Stomach smooth muscle (tissue), 2 donors: ENCODE results near the gene OXCT2.

Experiments used
- H3K27ac ChIP-seq: one replicate; pipeline ENCODE4 v1.7.0; 2013; ENCODE audit warnings: mild to moderate bottlenecking, low read length, inconsistent platforms
- H3K27me3 ChIP-seq, 2 donors: one replicate each; pipeline ENCODE4 v1.7.0; 2013; ENCODE audit warnings: low read length in 2 of 2; ENCODE audit not compliant: insufficient read depth in 2 of 2, control insufficient read depth in 1 of 2
- H3K36me3 ChIP-seq, 2 donors: one replicate each; pipeline ENCODE4 v1.7.0; 2013; ENCODE audit warnings: low read length in 2 of 2; ENCODE audit not compliant: control insufficient read depth in 2 of 2, insufficient read depth in 2 of 2
- H3K4me1 ChIP-seq: one replicate; pipeline ENCODE4 v1.7.0; 2013; ENCODE audit warnings: low read length; ENCODE audit not compliant: control insufficient read depth, insufficient read depth
- H3K4me3 ChIP-seq, 2 donors: one replicate each; pipeline ENCODE4 v1.7.0; 2013; ENCODE audit warnings: low read length in 2 of 2
- H3K9ac ChIP-seq, 2 donors: one replicate each; pipeline ENCODE4 v1.7.0; 2013; ENCODE audit warnings: low read length in 2 of 2, mild to moderate bottlenecking in 1 of 2
- H3K9me3 ChIP-seq, 2 donors: one replicate each; pipeline ENCODE4 v1.7.0; 2013; ENCODE audit warnings: low read length in 2 of 2; ENCODE audit not compliant: control insufficient read depth in 2 of 2
- donor health status: healthy.
- donor health status: Pancreatic carcinoma.

Gene OXCT2

DNA sequence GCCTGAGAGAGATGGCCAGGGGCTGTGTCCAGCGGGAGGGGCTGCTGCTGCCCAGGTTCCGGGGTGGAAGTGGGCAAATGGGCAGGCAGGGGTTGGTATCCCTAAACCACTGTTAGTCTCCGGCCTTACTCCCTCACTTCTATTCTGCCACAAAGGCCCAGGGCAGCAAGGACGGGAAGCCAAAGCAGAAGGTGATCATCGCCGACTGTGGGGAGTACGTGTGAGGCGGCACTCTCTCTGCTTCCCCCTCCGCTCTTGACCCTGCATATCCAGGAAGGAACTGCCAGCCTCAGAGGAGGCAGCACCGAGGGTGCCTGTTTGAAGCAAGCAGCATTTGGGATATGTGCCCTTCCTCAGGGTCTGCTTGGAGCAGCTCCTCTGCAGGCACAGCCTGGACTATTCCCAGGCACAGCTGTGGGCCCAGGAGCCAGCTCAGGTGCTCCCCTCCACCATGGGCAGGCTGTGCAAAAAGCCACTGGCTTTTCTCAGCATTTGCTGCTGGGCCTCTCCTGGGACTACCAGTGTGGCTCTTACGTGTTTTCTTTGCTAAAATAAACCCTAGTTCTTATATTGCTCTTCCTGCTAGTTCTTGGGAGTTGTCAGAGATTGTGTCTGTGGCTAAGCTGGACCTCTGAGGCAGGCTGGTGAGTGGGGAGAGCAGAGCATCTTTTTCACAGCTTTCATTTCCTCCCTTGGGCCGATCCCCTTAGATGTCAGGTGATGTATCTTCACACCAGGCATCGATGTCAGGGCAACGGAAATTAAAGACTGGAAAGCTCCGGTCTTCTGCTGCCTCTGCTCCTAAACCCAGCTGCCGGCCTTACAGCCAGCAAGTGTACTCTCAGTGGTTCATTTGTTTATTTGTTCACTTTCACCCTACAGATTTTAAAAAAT lies 17.8 kb downstream of the OXCT2 start:
- no peaks in the 10 kb centered on the region for H3K27me3 ChIP-seq
- H3K4me3 ChIP-seq = no peak overlapping the region
- no peak overlapping the region for H3K27ac ChIP-seq
- H3K9ac ChIP-seq = no peak overlapping the region
- no peaks in the 10 kb centered on the region for H3K9me3 ChIP-seq
- H3K36me3 ChIP-seq = peaks cover 70 to 77% of the 10 kb centered on the region in 2 donors
- H3K4me1 ChIP-seq = no peaks in the 10 kb centered on the region

DNA sequence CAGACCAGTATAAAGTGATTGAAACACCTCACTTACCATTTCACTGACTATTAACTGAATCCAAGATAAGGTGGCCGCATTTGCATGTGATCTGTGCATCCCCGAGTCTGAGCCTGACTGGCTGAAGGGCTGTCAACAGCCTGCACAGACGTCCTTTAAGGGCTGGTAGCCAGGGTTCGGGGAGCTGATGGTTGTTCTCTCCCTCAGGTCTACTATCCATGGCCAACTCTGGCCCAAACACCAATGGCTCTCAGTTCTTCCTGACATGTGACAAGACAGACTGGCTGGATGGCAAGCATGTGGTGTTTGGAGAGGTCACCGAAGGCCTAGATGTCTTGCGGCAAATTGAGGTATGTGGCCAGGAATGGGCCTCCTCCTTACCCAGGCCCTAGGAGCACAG lies 18.4 kb downstream of the OXCT2 start:
- H3K4me3 ChIP-seq = no peak overlapping the region
- no peak overlapping the region for H3K27ac ChIP-seq
- H3K27me3 ChIP-seq = no peaks in the 10 kb centered on the region
- peaks cover 68 to 77% of the 10 kb centered on the region in 2 donors for H3K36me3 ChIP-seq
- H3K4me1 ChIP-seq = no peaks in the 10 kb centered on the region
- no peak overlapping the region for H3K9ac ChIP-seq
- no peaks in the 10 kb centered on the region for H3K9me3 ChIP-seq

DNA sequence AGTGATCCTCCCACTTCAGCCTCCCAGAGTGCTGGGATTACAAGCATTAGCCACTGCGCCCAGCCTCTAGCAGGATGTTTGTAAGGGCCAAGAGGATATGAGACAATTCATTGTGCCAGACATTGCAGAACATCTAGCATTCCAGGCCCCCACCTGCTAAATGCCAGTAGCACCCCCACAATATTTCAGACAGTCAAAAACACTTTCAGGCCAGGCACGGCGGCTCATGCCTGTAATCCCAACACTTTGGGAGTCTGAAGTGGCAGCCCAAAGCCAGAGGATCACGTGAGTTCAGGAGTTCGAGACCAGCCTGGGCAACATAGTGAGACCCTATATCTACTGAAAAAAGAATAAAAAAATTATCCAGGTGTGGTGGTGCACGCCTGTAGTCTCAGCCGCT lies 19.6 kb downstream of the OXCT2 start:
- Histone ChIP-seq H3K27me3 (no peaks in the 10 kb centered on the region), H3K9ac (no peak overlapping the region), H3K4me3 (no peak overlapping the region), H3K9me3 (no peaks in the 10 kb centered on the region), H3K27ac (no peak overlapping the region), H3K36me3 (peaks cover 69 to 76% of the 10 kb centered on the region in 2 donors), H3K4me1 (no peaks in the 10 kb centered on the region)

DNA sequence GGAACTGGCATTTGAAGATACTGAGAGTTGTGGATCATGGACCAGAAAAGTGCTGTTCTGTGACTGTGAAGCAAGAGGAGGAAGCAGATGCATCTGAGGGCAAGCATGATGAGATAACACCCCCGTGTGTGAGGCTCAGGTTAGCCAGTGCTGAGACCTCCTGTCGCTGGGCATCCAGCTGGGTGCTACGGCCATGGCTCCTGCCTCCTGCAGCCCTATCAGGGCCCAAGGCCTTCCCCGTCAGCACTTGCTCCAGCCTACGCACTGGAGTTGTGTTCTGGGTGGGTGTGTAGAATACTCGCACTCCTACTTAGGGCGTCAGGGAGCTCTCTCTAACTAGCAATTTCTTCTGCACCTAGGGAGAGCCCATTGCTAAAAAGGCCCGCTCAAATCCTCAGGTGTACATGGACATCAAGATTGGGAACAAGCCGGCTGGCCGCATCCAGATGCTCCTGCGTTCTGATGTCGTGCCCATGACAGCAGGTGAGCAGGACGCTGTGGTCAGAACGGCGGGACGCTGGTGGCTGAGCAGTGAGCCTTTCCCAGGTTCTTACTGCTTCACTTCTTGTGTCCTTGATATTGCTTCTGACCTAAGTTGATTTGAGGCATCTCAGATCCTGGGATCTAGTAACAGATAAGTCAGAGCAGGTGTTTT lies 26.0 kb downstream of the OXCT2 start:
- Histone ChIP-seq H3K36me3 (peaks cover 63 to 71% of the 10 kb centered on the region in 2 donors), H3K27ac (no peak overlapping the region), H3K27me3 (no peaks in the 10 kb centered on the region), H3K9ac (no peak overlapping the region), H3K9me3 (no peaks in the 10 kb centered on the region), H3K4me3 (no peak overlapping the region), H3K4me1 (no peaks in the 10 kb centered on the region)

DNA sequence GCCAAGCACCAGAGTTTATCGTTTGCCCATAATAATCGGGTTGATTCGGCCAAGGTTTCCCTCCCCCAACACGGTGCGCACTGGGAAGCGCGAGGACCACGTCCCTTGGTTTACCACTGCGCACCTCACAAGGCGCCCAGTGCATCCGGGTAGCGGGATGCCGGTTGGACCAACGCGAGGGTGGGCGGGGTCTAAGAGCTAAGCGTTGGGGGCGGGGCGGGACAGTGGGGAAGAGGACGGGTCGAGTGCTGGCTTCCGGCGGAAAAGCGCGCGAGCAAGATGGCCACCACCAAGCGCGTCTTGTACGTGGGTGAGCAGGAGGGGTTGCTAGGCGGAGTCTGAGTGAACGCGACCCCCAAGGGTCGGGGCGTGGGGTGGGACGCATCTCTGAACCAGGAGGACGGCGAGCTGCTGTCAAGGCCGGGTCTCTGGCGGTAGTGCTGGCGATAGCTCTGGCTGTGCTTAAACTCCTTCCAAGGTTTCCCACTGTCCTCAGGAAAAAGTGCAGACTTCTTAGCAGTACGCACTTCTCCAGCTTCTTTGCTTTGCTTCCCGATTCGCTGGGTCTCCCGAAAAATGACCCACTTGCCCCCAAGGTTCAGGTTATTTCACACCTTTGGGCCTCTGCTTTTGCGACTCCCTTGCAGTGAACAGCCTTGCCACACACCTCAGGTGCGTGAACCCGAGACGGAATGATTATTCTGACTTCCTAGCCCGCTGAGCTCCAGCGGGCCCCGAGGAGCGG lies 32.4 kb downstream of the OXCT2 start, which contains the start of gene PPIE:
Gene PPIE (plus strand): TSS at position 261 of the 745 bp plus-strand sequence. CDS start 19 bp downstream, at position 280.
- Histone ChIP-seq H3K27ac (peak within 1 kb of the TSS; percentile 53), H3K36me3 (peaks cover 23% of the 10 kb centered on the region in 2 donors), H3K9me3 (no peaks in the 10 kb centered on the region), H3K9ac (peak within 1 kb of the TSS; percentile 92 to 96), H3K4me1 (peaks cover 16% of the 10 kb centered on the region), H3K27me3 (no peaks in the 10 kb centered on the region), H3K4me3 (peak within 1 kb of the TSS; percentile 97 to 98)

DNA sequence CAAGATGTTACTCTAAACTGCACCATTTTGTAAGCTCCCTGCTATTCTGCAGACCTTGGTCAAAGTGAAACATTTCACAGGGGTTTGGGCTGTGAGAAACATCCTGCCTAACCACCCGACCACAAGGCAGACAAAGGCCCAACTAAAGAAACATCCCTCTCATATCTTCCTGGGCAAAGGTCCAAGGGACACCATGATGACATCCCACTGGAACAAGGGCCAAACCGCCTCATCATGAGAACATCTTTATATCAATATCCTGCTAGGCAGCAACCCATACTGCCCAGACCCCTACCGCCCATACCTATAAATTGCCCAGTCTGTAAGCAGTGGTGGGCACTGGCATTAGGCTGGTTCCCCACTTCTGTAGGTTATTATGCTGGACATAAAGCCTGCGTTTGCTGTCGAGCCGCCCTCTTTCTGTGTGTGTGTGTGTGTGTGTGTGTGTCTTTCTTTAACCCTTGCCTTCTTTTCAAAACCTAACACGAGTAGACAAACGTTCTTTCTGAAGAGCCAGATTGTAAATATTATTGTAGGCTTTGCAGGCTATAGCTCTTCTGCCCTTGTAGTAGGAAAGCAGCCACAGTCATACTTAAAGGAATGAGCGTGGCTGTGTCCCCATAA lies 33.5 kb downstream of the OXCT2 start:
- Histone ChIP-seq H3K9me3 (no peaks in the 10 kb centered on the region), H3K9ac (no peak overlapping the region)

DNA sequence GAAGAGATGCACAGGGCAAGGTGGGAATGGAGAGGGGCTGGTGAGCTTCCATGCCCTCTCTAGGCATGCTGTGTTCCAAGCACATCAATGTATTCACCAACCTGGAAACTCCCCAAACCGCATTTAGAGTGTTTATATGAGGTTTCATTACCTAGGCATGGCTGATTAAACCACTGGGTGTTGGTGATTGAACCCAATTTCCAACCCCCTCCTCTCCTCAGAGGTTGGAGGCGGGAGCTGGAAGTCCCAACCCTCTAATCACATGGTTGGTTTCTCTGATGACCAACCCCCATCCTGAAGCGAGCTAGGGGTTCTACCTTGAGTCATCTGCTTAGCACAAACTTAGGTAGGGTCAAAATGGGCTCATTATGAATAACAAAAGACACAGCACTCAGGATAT lies 35.4 kb downstream of the OXCT2 start:
- peaks cover 0 to 1% of the 10 kb centered on the region in 2 donors for H3K36me3 ChIP-seq

More for the DNA sequence above, 33.5 kb downstream of the OXCT2 start:
- Histone ChIP-seq H3K4me1 (peaks cover 26% of the 10 kb centered on the region), H3K27me3 (no peaks in the 10 kb centered on the region), H3K27ac (no peak overlapping the region), H3K36me3 (peaks cover 11 to 12% of the 10 kb centered on the region in 2 donors), H3K4me3 (no peak overlapping the region)

DNA sequence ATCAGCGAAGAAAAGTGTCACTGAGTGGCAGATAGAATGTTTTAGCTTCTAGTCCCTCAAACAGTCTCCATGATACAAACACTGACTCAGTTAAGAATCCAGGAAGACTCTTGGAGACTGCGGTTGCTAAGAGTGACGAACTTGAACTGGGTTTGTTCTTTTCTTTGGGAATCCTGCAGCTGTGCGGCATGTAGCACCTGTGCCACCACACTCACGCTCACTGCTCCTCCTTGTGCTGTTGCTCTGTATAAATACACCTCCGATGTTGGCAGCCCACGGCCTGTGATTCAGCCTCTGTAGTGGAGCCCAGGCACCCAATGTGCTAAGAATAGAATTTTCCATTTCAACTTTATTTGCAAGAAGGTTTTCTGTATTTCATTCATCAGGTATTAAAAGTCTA lies 38.0 kb downstream of the OXCT2 start:
- no peak overlapping the region for H3K27ac ChIP-seq
- H3K4me1 ChIP-seq = peaks cover 14% of the 10 kb centered on the region
- no peak overlapping the region for H3K9ac ChIP-seq

More for the DNA sequence above, 35.4 kb downstream of the OXCT2 start:
- H3K27ac ChIP-seq = no peak overlapping the region
- H3K9ac ChIP-seq = no peak overlapping the region
- no peaks in the 10 kb centered on the region for H3K9me3 ChIP-seq
- no peaks in the 10 kb centered on the region for H3K27me3 ChIP-seq
- peaks cover 27% of the 10 kb centered on the region for H3K4me1 ChIP-seq
- H3K4me3 ChIP-seq = no peak overlapping the region

DNA sequence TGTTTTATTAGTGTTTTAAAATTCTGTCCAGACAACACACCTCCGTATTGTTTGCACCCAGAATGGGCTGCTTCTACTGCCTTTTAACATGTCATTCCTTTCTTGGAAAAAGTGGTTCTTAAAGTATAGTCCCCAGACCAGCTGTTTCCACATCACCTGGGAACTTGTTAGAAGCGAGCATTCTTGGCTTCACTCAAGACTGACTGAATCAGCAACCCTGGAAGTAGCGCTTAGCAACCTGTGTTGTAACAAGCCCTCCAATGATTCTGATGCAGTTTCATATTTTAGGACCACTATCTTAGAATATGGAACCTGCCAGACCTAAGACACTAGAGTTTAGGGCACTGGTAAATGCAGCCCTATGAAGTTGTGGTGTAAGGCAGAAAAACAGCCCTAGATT lies 38.4 kb downstream of the OXCT2 start:
- Histone ChIP-seq H3K4me3 (no peak overlapping the region), H3K27me3 (peaks cover 9 to 10% of the 10 kb centered on the region in 2 donors), H3K36me3 (no peaks in the 10 kb centered on the region), H3K9ac (no peak overlapping the region), H3K9me3 (no peaks in the 10 kb centered on the region), H3K27ac (no peak overlapping the region), H3K4me1 (peaks cover 14% of the 10 kb centered on the region)

More for the DNA sequence above, 38.0 kb downstream of the OXCT2 start:
- H3K36me3 ChIP-seq = no peaks in the 10 kb centered on the region
- H3K4me3 ChIP-seq = no peak overlapping the region
- peaks cover 5 to 7% of the 10 kb centered on the region in 2 donors for H3K27me3 ChIP-seq
- no peaks in the 10 kb centered on the region for H3K9me3 ChIP-seq

DNA sequence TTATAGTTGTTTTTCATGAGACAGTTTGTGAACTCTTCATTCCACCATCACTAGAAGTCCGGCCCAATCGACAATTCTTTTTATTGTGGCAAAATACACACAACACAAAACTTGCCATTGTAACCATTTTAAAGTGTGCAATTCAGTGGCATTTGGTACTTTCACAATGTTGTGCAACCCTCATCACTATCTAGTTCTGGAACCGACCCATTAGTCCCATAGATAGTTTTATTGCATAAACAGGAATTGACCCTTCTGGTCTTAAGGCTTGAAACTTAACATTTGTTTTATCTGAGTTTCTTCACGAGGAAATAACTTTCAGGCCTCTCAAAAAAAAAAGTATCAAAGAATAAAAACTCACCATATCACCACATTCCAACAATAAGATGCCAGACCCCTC lies 41.3 kb downstream of the OXCT2 start:
- no peaks in the 10 kb centered on the region for H3K9me3 ChIP-seq
- peaks cover 10 to 13% of the 10 kb centered on the region in 2 donors for H3K27me3 ChIP-seq
- no peak overlapping the region for H3K27ac ChIP-seq
- H3K9ac ChIP-seq = no peak overlapping the region
- peaks cover 14% of the 10 kb centered on the region for H3K4me1 ChIP-seq
- H3K36me3 ChIP-seq = no peaks in the 10 kb centered on the region
- H3K4me3 ChIP-seq = no peak overlapping the region
